HL-60 (cell line): ENCODE measurements around the gene GFRAL.

Experiments used
- DNase-seq, 2 experiments: peaks; one replicate each; pipeline ENCODE4 v3.0.0-alpha.2; 2010 to 2020; ENCODE audit warnings: low read depth in 1 of 2, low spot score in 1 of 2
- H3K27ac ChIP-seq: fragments of 250-450 bp; sonication (Bioruptor Pico); replicated peaks from 2 replicates; pipeline ENCODE4 v1.5.1; 2020; ENCODE audit warnings: mild to moderate bottlenecking, moderate library complexity
- H3K27me3 ChIP-seq: fragments of 250-450 bp; sonication (Bioruptor Pico); 2 replicates; pipeline ENCODE4 v1.5.1; 2021; ENCODE audit warnings: mild to moderate bottlenecking, moderate library complexity; ENCODE audit not compliant: insufficient read depth, poor library complexity, severe bottlenecking
- H3K4me3 ChIP-seq: replicated peaks from 2 replicates; pipeline ENCODE4 v1.5.1; 2011; ENCODE audit warnings: mild to moderate bottlenecking, control low read depth, low read length; ENCODE audit not compliant: insufficient read depth
- CTCF ChIP-seq: IDR thresholded peaks from one replicate; pipeline ENCODE4 v1.5.1; 2011; ENCODE audit warnings: low read length, control low read depth, inconsistent platforms; ENCODE audit not compliant: insufficient read depth
- GABPA ChIP-seq: IDR thresholded peaks from 2 replicates; pipeline ENCODE4 v1.6.1; 2012; ENCODE audit warnings: low read depth
- POLR2AphosphoS5 ChIP-seq: IDR thresholded peaks from 2 replicates; pipeline ENCODE4 v1.6.1; 2012; ENCODE audit warnings: low read depth
- REST ChIP-seq: IDR thresholded peaks from 2 replicates; pipeline ENCODE4 v1.6.1; 2012; ENCODE audit warnings: low read depth; ENCODE audit not compliant: insufficient replicate concordance
- SPI1 ChIP-seq: IDR thresholded peaks from 2 replicates; pipeline ENCODE4 v1.6.1; 2012; ENCODE audit warnings: low read depth, mild to moderate bottlenecking, borderline replicate concordance

Gene GFRAL

GRCh38 chr6:55437141-55437540 is 109.9 kb downstream of the GFRAL start:
- DNase-seq: no peak

GRCh38 chr6:55438203-55438602 is 110.9 kb downstream of the GFRAL start:
- DNase-seq: no peak
- no peak overlapping the region for H3K27ac ChIP-seq
- no peak overlapping the region for H3K4me3 ChIP-seq
- H3K27me3 ChIP-seq: peaks cover 4% of the 10 kb centered on the region
- TF ChIP-seq POLR2AphosphoS5: no peak
- TF ChIP-seq SPI1: no peak
- no peak for TF ChIP-seq CTCF
- TF ChIP-seq GABPA: no peak
- no peak for TF ChIP-seq REST

More at GRCh38 chr6:55437141-55437540, 109.9 kb downstream of the GFRAL start:
- Histone ChIP-seq H3K27ac (no peak overlapping the region), H3K27me3 (no peaks in the 10 kb centered on the region), H3K4me3 (no peak overlapping the region)
- TF ChIP-seq SPI1 (no peak), REST (no peak), POLR2AphosphoS5 (no peak), CTCF (no peak), GABPA (no peak)

GRCh38 chr6:55443238-55444134 is 116.2 kb downstream of the GFRAL start:
- Histone ChIP-seq H3K4me3 (no peak overlapping the region), H3K27me3 (peaks cover 4% of the 10 kb centered on the region), H3K27ac (no peak overlapping the region)
- TF ChIP-seq CTCF (no peak), POLR2AphosphoS5 (no peak), GABPA (no peak), REST (no peak), SPI1 (no peak)
- no peak for DNase-seq
